HG03442 (cell line): ENCODE data around the gene WDFY4.

Source experiments
- ATAC-seq: cut with Tn5 transposase; IDR thresholded peaks from one replicate; pipeline ENCODE4 v1.9.1; 2021; ENCODE audit warnings: mild to moderate bottlenecking, moderate library complexity; ENCODE audit not compliant: unreplicated experiment

Gene WDFY4

DNA sequence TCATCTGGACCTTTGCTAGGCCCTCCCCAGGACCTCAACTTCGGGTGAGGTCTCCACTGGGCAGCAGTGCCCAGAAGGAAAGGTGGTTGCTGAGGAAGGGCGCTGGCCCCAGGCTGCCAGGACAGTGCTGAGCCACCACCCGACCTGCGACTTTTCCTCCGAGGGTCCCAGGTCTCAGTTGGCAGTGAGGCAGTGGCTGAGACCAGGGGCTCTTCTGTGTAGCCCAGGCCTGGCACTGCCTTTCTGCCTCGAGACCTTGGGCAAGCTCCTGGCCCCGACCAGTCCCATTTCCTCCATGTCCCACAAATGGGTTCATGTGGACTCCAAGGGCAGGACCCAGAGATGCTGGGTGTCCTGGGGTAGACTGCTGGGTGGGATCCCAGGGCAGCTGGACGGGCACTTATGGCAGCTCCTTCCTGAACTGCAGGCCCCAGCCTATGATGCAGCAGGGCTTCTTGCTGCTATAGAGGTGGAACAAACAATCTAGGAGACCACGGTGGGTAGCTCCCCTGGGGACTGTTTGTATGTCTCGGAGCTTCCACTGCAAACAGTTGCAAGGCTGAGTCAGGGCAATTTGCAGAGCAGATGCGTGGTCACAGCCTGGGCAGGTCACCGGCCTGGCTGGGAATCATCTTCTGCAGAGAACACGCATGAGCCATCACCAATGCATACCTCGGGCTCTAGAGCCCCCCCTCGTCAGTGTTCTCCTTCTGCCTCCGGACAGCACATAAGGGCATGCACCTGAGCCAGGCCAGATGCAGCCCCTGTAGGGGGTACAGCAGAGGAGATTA is 272.9 kb downstream of the WDFY4 start:
- ATAC-seq: no peak

DNA sequence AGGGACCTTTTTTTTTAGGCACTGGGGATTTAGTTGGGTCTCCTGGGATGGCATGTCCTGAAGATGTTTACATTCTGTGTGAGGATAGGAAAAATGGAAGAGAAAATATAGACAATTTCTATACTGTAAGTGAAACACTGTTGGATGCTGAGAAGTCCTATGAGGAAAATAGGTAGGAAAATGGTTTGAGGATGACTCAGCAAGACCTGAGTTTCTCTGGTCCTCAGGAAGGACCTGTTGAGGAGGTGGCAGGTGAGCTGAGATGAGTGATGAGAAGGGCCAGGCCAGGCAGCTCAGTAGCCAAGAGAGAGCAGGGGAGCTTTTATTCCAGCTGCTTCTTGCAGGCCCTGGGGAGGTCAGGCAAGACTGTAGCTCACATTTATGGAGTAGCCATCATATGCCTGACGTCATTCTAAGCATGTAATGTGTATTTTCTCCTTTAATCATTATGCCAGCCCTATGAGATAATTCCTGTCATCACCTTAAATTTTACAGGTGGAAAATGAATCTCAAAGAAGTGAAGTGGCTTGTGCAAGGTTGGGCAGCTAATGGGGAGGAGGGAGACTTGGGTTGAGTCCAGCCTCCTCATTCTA is 274.0 kb downstream of the WDFY4 start:
- ATAC-seq: no peak

DNA sequence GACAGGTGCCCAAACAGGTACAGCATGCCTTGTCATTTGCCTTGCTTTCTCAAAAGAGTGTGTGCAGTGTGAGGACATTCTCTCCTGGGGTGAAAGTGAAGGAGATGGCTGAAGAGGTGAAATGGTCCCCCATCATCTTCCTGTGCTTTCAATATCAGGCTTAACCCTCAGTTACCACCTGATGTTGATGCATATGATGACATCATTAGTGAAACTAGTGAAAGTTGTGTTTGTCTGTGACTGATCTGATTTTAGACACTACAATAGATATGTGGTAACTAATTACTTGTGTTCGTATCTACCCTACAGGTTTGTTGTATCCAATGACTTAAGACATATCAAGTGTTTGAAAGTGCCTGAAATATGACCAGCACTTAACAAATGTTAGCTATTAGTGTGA is 279.4 kb downstream of the WDFY4 start:
- no peak for ATAC-seq

- no peak for ATAC-seq
These were observed 280.8 kb downstream of the WDFY4 start for GRCh38 chr10:48965460-48965859.

DNA sequence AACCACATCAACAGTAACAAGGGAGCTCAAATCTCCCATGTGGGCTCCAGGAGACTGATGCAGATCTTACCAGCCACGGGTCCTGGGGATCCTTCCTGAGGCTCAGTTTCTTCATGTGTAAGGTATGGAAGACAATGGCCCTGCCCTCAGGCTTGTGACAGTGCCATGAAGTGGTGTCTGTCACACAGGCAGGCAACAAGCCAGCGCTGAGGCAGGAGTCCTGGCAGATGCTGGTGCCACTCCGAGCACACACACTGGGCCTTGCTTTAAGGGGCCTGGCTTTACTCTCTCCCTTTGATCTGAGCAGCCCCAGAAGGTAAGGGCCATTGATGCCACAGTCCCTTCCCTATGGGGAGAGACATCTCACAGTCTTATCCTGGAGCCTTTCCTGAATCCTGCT is 283.4 kb downstream of the WDFY4 start:
- no peak for ATAC-seq

DNA sequence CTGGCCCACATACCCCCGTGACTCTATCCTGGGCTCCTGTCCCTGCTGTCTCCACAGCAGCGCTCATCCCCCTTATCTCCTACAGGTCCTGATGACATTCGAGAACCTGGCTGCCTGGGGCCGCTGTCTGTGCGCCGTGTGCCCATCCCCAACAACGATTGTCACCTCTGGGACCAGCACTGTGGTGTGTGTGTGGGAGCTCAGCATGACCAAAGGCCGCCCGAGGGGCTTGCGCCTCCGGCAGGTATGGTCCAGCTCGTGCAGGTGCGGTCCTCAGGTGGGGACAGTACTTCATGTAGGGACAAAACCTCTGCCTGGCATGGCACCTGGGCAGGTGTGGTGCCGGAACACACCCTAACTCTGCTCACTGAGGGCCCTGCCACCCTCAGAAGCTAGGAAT is 285.4 kb downstream of the WDFY4 start:
- no peak for ATAC-seq

DNA sequence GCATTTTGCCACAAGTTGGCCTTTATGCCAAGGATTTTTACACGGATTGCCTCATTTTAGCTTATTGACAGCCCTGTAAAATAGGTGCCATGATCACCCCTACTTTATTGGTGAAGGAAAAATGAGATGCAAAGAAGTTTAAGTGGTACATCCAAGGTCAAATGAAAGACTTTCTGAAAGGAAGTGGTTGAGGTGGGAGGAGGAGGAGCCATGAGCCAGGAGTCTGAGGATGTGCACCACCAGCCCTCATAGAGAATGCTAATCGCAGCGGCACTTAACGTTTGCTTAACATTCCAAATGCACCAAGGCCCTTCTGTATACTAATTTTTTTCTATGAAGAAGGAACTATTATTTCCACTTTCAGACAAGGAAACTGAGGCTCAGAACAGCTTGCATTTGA is 286.0 kb downstream of the WDFY4 start:
- ATAC-seq: no peak

DNA sequence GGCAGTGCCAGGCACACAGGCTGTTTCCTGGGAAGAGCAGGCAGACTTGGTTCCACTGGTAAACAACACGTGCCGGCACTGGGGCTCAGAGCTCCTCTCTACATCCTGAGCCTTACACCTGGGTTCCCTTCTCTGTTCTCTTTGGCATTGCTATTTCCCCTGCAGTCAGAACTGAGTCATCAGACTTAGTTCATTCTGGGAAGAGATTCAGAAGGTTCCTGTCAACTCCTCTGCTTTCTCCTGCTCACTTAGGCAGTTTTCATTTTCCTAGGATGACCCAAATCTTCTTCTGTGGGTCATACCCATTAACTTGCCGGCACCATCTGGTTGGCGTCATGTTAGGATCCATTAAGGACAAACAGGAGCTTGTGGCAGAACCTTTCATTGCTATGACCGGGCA is 288.4 kb downstream of the WDFY4 start:
- no peak for ATAC-seq

GRCh38 chr10:48974510-48975156 is 290.0 kb downstream of the WDFY4 start:
- no peak for ATAC-seq

- ATAC-seq: no peak
These were observed 291.5 kb downstream of the WDFY4 start for GRCh38 chr10:48976196-48976595.

DNA sequence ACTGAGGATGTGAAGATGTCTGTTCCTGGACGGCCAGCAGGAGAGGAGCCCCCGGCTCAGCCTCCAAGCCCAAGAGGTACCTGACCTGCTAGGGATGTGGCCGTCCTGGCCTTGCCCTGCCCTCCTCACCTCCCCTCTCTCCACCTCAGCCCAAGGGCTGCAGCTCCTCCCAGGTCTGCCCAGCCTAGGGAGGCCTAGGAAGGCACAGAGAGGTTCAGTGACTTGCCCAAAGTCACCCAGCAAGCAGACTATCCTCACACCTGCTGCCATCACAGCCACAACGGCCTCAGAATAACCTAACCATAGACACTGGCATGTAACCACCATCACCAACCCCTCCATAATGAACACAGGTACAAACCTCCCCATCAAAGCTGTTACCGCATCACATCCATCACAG is 293.6 kb downstream of the WDFY4 start:
- no peak for ATAC-seq

- ATAC-seq: no peak
These were observed 296.7 kb downstream of the WDFY4 start for GRCh38 chr10:48981310-48981907.

GRCh38 chr10:48982584-48982983 is 297.9 kb downstream of the WDFY4 start:
- ATAC-seq: no peak

DNA sequence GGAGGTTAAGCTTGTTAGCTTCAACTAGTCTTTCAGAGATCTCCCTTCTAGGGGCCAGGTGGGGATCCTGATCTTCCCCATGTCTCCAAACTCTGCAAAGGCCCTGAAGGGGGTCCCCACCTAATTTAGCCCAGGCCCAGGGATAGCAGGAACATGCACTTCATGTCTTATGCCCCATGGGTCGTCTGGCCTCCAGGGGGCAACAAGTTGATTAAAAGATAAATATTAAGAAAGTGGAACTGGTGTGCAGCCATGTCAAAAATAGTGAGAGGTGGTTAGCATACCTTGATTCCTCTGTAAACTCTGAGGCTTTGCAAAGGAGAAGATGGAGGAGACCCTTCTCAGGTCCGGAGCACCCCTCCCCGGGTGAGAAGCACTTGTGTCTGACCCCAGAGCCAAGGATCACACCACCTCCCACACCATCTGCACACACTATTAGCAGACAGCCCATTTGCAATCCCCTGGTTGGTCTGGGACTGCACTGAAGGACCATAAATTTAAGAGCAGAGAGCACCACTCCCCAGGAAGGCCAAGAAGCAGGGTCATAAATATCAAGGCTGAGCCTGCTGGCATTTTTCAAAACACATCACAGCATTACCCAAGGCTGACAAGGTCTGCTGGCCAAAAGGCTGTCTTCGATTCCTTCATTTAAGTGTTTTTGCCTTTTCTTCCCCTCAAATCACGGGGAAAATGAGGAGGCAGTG is 299.1 kb downstream of the WDFY4 start:
- no peak for ATAC-seq

GRCh38 chr10:48985621-48986158 is 301.0 kb downstream of the WDFY4 start:
- ATAC-seq: no peak

- no peak for ATAC-seq
These were observed 305.6 kb downstream of the WDFY4 start for GRCh38 chr10:48990226-48990625.

GRCh38 chr10:48993627-48994026 is 309.0 kb downstream of the WDFY4 start:
- no peak for ATAC-seq

- ATAC-seq: no peak
These were observed 311.7 kb downstream of the WDFY4 start for GRCh38 chr10:48996329-48996728.

GRCh38 chr10:48999346-48999745 is 314.7 kb downstream of the WDFY4 start:
- ATAC-seq: no peak

GRCh38 chr10:49000437-49001398 is 316.0 kb downstream of the WDFY4 start:
- ATAC-seq: no peak
